DND-41 (cell line): Measurements from ENCODE around the gene CCDC116.
A peak's percentile ranks its signal among the peaks of the same experiment; 100 is the strongest.

ENCODE experiments used
- CTCF ChIP-seq: IDR thresholded peaks from 2 replicates; pipeline ENCODE4 v1.5.1; 2012; ENCODE audit warnings: borderline replicate concordance, low read length, moderate library complexity, mild to moderate bottlenecking; ENCODE audit not compliant: poor library complexity, severe bottlenecking; ENCODE audit errors: extremely low read depth
- EZH2 ChIP-seq: IDR thresholded peaks from 3 replicates; pipeline ENCODE4 v1.6.1; 2012; ENCODE audit warnings: borderline replicate concordance, low read depth, mild to moderate bottlenecking, moderate library complexity, low read length, inconsistent platforms; ENCODE audit not compliant: severe bottlenecking

GRCh38 chr22:21629255-21630149 lies 3.1 kb upstream of the CCDC116 start, which contains the start of gene YDJC:
- peak; percentile 87 for TF ChIP-seq CTCF
- TF ChIP-seq EZH2 = no peak
